Activated T-helper 2 cell treated with anti-CD3 and anti-CD28 coated beads, Interferon-gamma antibody, Interleukin-2, Interleukin-4, amounts not matched to agents 10 μg/mL and 5 μg/mL and 100 μg/mL, durations not matched to agents 14 hours and 24 hours and 36 hours (primary cell): ENCODE results near the gene SELP. TPM values are rescaled to one million over a fixed set of nuclear protein-coding genes. Genes with fewer than 3 reads are reported as not detected.

Experiments used
- DNase-seq: peaks from one replicate; pipeline ENCODE4 v3.0.0; 2021; ENCODE audit warnings: low spot score
- H3K27ac Mint-ChIP-seq: one replicate; pipeline ENCODE4 v1.8.0; 2021; ENCODE audit warnings: mixed read lengths
- H3K27me3 Mint-ChIP-seq: one replicate; pipeline ENCODE4 v1.8.0; 2021; ENCODE audit warnings: low read depth, mixed read lengths
- H3K36me3 Mint-ChIP-seq: one replicate; pipeline ENCODE4 v1.8.0; 2021; ENCODE audit warnings: low read depth, mixed read lengths
- H3K4me1 Mint-ChIP-seq: one replicate; pipeline ENCODE4 v1.8.0; 2021; ENCODE audit warnings: low read depth, mixed read lengths
- H3K4me3 Mint-ChIP-seq: one replicate; pipeline ENCODE4 v1.8.0; 2021; ENCODE audit warnings: low read depth, mild to moderate bottlenecking, moderate library complexity, mixed read lengths
- H3K9me3 Mint-ChIP-seq: one replicate; pipeline ENCODE4 v1.8.0; 2021; ENCODE audit warnings: mixed read lengths
- intact Hi-C: fragments of 100-400 bp; cut with micrococcal nuclease; formaldehyde crosslinking; loops from one replicate; pipeline ENCODE4 v1.15.1; 2023
- total RNA-seq: library from RNA; stranded (reverse); gene quantifications from 2 replicates; pipeline ENCODE4 v1.2.3, GENCODE V29; 2022

The SELP gene
- total RNA-seq, 1 donor from 2014 or later, result 0.25 TPM

DNA sequence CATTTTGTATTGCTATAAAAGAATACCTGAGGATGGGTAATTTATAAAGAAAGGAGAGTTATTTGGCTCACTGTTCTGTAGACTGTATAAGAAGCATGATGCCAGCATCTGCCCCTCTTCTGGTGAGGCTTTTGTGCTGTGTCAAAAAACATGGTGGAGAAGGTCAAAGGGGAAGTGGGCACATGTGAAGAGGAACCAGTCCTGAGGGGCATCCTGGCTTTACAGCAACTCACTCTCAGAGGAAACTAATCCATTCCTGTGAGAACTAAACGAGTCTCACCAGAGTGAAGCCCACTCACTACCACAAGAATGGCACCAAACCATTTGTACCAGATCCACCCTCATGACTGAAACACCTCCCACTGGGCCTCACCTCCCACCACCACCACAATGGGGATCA lies 18.8 kb upstream of the SELP start:
- peaks cover 18% of the 10 kb centered on the region for H3K9me3 Mint-ChIP-seq
- no peak for DNase-seq
- H3K4me3 Mint-ChIP-seq, result no peak overlapping the region
- H3K36me3 Mint-ChIP-seq, result peaks cover 13% of the 10 kb centered on the region
- no peaks in the 10 kb centered on the region for H3K27me3 Mint-ChIP-seq
- H3K4me1 Mint-ChIP-seq, result peaks cover 28% of the 10 kb centered on the region
- intact Hi-C loops, result no loop called here
- peak overlapping the region; percentile 56 for H3K27ac Mint-ChIP-seq

DNA sequence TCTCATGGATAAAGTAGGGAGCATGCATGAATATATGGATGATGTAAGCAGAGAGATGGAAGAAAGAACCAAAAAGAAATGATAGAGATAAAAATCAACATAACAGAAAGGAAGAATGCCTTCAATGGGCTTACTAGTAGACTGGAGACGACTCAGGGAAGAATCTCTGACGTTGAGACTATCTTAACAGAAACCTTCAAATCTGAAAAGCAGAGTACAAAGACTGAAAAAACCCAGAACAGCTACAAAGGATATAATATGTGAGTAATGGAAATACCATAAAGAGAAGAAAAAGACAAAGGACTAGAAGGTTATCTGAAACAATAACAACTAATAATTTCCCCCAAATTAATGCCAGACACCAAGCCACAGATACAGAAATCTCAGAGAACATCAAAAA lies 18.3 kb upstream of the SELP start:
- H3K4me1 Mint-ChIP-seq, result peaks cover 28% of the 10 kb centered on the region
- no peaks in the 10 kb centered on the region for H3K27me3 Mint-ChIP-seq
- H3K4me3 Mint-ChIP-seq, result no peak overlapping the region
- intact Hi-C loops, result no loop called here
- no peak for DNase-seq
- H3K27ac Mint-ChIP-seq, result peak overlapping the region; percentile 12
- H3K9me3 Mint-ChIP-seq, result peaks cover 18% of the 10 kb centered on the region
- peaks cover 13% of the 10 kb centered on the region for H3K36me3 Mint-ChIP-seq

DNA sequence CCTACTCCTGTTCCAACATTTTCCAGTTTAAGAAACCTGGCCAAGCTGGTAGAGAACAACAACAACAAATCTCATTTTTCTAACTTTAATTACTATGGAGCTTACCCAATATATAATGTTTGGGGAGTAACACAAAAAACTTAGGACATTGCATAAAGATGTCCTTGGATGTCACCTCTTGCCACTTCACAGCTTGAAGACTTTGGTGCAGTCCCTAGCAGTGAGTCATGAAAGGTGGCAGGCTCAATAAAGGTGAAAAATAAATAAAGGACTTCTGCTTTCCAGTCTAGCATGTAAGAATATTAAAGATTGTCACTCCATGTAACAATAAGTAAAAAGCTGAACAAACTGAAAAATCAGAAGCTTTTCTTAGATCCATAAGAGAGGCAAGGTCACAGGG lies 17.6 kb upstream of the SELP start:
- DNase-seq, result no peak
- H3K4me3 Mint-ChIP-seq, result no peak overlapping the region
- peaks cover 18% of the 10 kb centered on the region for H3K9me3 Mint-ChIP-seq
- no peaks in the 10 kb centered on the region for H3K27me3 Mint-ChIP-seq
- peaks cover 13% of the 10 kb centered on the region for H3K36me3 Mint-ChIP-seq
- intact Hi-C loops, result no loop called here
- H3K27ac Mint-ChIP-seq, result no peak overlapping the region
- peaks cover 28% of the 10 kb centered on the region for H3K4me1 Mint-ChIP-seq

DNA sequence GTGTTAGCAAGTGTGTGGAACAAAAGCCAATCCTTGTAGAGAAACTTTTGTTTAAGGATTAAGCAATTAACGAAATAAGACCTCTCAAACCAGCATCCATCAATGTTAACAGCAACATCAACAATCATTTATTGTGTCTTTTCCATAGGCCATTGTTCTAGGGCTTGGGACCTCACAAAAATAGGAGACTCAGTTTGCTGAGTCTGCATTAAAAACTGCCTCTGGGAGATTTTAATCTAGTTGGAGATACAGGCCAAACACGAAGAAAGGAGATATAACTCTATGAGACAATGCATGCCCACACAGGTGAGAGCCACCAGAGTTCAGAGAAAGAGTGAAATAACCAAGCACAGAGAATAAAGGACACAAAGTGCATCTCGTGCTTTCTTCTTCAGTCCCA lies 14.4 kb upstream of the SELP start:
- H3K4me1 Mint-ChIP-seq, result peaks cover 18% of the 10 kb centered on the region
- peaks cover 20% of the 10 kb centered on the region for H3K9me3 Mint-ChIP-seq
- peaks cover 11% of the 10 kb centered on the region for H3K36me3 Mint-ChIP-seq
- no peaks in the 10 kb centered on the region for H3K27me3 Mint-ChIP-seq
- no peak overlapping the region for H3K4me3 Mint-ChIP-seq
- no peak overlapping the region for H3K27ac Mint-ChIP-seq
- no peak for DNase-seq
- intact Hi-C loops, result no loop called here

DNA sequence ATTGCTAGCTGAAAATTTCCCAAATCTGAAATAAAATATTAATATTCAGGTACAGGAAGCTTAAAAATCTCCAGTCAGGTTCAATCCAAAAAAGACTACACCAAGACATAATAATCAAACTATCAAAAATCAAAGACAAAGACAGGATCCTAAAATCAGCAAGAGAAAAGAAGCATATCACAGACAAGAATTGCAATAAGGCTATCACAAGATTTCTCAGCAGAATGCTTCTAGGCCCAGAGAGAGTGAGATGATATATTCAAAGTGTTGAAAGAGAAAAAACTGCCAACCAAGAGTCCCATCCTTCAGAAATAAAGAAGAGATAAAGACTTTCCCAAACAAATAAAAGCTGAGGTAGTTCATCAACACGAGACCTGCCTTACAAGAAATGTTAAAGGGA lies 5.0 kb upstream of the SELP start:
- Mint-ChIP-seq H3K36me3 (peaks cover 16% of the 10 kb centered on the region), H3K4me3 (no peak overlapping the region), H3K27ac (no peak overlapping the region), H3K9me3 (peaks cover 74% of the 10 kb centered on the region), H3K4me1 (peaks cover 5% of the 10 kb centered on the region), H3K27me3 (no peaks in the 10 kb centered on the region)
- no peak for DNase-seq
- intact Hi-C loops, result no loop called here

DNA sequence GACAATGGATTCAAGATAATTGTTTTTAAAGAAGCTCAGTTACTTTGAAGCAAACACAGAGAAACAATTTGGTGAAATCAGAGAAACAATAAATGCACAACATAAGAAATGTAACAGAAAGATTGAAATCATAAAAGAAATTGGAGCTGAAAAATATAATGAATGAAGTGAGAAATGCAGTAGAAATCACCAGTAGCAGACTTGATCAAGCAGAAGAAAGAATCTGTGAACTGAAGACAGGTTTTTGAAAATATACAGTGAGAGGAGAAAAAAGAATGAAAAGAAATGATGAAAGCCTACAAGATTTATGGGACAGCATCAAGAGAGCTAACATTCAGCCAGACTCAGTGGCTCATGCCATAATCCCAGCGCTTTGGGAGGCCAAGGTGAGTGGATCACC lies 4.2 kb upstream of the SELP start:
- H3K4me3 Mint-ChIP-seq, result no peak overlapping the region
- intact Hi-C loops, result no loop called here

DNA sequence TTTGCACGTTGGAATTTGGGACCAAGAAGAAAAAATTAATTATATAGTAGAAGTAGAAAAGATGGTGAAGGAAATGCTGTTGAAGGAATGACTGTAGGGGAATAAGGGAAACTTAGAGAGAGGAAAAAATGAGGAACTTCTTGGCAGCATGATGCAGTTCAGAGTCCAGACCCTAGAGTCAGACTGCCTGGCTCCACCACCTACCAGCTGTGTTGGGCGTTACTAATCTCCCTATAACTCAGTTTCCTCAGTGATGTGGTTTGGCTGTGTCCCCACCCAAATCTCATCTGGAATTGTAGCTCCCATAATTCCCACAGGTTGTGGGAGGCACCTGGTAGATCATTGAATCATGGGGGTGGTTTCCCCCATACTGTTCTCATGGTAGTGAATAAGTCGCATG lies 1.3 kb upstream of the SELP start:
- intact Hi-C loops, result no loop called here
- DNase-seq, result no peak
- H3K27ac Mint-ChIP-seq, result no peak overlapping the region
- H3K27me3 Mint-ChIP-seq, result no peaks in the 10 kb centered on the region
- H3K4me3 Mint-ChIP-seq, result no peak overlapping the region
- H3K9me3 Mint-ChIP-seq, result peaks cover 44% of the 10 kb centered on the region
- H3K36me3 Mint-ChIP-seq, result peaks cover 16% of the 10 kb centered on the region
- H3K4me1 Mint-ChIP-seq, result peaks cover 6% of the 10 kb centered on the region

More for the DNA sequence above, 4.2 kb upstream of the SELP start:
- Mint-ChIP-seq H3K4me1 (peaks cover 2% of the 10 kb centered on the region), H3K27me3 (no peaks in the 10 kb centered on the region), H3K9me3 (peaks cover 68% of the 10 kb centered on the region), H3K36me3 (peaks cover 16% of the 10 kb centered on the region), H3K27ac (no peak overlapping the region)
- no peak for DNase-seq

DNA sequence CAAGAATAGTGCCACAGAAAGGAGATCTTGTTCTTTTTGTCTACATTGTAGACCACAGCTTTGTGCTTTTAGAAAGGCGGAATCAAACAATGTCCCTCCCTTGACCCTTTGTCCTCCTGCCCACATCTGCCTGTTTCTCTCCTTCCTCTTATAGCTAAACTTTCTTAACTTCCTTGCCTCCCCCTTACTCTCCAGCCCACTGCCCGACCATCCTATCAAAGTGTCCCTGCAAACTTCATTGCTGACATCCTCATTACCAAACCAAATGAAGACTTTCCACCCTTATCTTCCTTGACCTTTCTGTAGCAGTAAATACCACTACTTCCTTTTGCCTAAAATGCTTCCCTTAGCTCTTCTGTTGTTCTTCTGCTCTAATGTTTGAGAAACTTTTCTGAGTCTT lies 5.0 kb downstream of the SELP start:
- no peak for DNase-seq
- intact Hi-C loops, result no loop called here
- H3K27me3 Mint-ChIP-seq, result no peaks in the 10 kb centered on the region
- peaks cover 36% of the 10 kb centered on the region for H3K4me1 Mint-ChIP-seq
- peaks cover 8% of the 10 kb centered on the region for H3K9me3 Mint-ChIP-seq
- H3K36me3 Mint-ChIP-seq, result peaks cover 4% of the 10 kb centered on the region
- peak overlapping the region; percentile 23 for H3K27ac Mint-ChIP-seq
- no peak overlapping the region for H3K4me3 Mint-ChIP-seq

DNA sequence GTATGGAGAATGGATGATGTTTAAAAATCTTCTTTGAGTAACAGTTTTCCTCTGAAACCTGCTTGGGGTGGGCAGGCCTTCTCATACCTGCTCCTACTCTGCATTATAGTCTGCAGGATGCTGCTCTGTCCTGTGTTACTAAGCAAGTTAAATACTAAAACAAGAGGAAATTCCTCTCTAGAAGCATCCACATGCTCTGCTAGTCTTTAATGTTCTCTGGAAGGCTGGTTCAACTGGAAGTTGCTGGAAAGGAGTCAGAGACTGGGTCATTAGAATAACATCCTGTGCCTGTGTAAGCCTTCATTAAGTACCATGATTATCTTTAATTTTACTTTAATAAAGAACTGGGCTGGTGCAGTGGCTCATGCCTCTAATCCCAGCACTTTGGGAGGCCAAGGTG lies 5.8 kb downstream of the SELP start:
- Mint-ChIP-seq H3K27me3 (no peaks in the 10 kb centered on the region), H3K4me1 (peaks cover 36% of the 10 kb centered on the region), H3K36me3 (peaks cover 4% of the 10 kb centered on the region), H3K27ac (no peak overlapping the region), H3K9me3 (peaks cover 8% of the 10 kb centered on the region), H3K4me3 (no peak overlapping the region)
- intact Hi-C loops, result no loop called here
- DNase-seq, result no peak

DNA sequence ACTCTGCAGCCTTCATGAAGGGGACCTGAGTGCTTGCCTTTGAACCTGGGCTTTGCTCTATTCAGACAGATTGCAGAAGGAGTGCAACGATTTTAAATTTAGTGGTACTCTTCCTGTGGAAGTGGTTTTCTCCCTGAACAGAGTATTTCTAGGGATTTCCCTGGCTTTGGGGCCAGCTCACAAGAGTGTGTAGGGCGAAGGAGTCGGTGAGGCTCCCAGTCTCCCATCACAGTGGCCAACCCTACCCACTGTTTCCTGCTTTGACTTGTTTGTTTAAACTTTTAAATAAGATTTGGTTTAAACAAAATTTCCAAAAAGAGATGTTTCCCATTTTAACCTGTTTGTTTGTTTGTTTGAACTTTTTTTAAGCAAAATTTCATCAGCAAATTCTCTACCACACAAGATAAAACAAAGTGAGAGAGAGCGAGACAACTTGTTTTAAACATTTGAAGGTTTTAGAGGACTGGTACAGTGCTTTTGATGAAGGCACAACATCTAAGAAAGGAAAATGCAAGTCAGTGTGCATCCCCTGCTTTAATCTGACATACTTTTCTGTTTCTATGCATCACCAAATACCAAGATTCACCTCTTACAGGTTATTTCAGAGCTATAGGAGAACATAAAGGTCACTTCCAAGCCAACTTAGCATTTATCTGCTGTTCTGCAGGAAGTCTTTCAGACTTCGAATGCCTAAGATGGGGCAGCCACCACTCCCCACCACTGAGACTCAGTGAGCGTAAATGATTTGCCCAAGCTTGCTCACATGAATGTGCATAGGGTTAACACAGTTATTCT lies 6.6 kb downstream of the SELP start:
- Mint-ChIP-seq H3K4me3 (no peak overlapping the region), H3K27ac (peak overlapping the region; percentile 12), H3K9me3 (peaks cover 8% of the 10 kb centered on the region), H3K36me3 (peaks cover 4% of the 10 kb centered on the region), H3K4me1 (peaks cover 36% of the 10 kb centered on the region), H3K27me3 (no peaks in the 10 kb centered on the region)
- intact Hi-C loops, result no loop called here
- no peak for DNase-seq

DNA sequence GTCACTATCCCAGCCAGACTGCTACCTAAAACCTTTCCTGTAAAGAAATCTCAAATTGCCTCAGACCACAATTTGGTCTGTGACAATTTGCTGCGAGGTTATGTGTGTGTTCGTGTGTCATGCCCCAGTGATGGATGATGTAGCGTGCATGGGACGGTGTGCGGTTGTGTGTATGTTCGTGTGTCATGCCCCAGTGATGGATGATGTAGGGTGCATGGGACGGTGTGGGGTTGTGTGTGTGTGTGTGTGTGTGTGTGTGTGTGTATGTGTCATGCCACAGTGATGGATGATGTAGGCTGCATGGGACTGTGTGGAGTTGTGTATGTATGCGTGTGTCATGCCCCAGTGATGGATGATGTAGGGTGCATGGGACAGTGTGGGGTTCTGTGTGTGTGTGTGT lies 9.4 kb downstream of the SELP start:
- no peak overlapping the region for H3K4me3 Mint-ChIP-seq
- H3K27ac Mint-ChIP-seq, result no peak overlapping the region
- DNase-seq, result no peak
- no peaks in the 10 kb centered on the region for H3K27me3 Mint-ChIP-seq
- peaks cover 3% of the 10 kb centered on the region for H3K9me3 Mint-ChIP-seq
- H3K36me3 Mint-ChIP-seq, result no peaks in the 10 kb centered on the region
- intact Hi-C loops, result no loop called here
- peaks cover 28% of the 10 kb centered on the region for H3K4me1 Mint-ChIP-seq

DNA sequence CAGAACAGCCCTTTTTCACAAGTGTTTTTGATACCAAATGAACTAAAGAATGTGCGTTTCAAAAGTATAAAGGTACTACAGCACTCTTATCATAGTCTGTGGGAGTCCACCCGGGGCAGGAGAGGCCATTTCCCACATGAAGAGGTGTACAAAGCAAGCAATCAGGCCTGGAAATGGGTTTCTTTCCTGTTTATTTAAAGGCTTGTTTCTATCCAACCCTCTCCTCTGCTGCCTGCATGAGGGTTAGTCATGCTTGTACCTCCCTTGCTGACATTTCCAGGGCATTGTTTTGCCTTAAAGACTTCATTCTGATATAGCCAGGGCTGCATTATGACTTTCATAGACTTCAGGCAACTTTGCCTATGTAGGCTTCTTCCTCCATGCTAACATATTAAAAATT lies 11.6 kb downstream of the SELP start:
- H3K9me3 Mint-ChIP-seq, result peaks cover 3% of the 10 kb centered on the region
- H3K27ac Mint-ChIP-seq, result no peak overlapping the region
- no peak overlapping the region for H3K4me3 Mint-ChIP-seq
- H3K4me1 Mint-ChIP-seq, result peaks cover 12% of the 10 kb centered on the region
- H3K27me3 Mint-ChIP-seq, result no peaks in the 10 kb centered on the region
- DNase-seq, result no peak
- H3K36me3 Mint-ChIP-seq, result no peaks in the 10 kb centered on the region
- intact Hi-C loops, result no loop called here

DNA sequence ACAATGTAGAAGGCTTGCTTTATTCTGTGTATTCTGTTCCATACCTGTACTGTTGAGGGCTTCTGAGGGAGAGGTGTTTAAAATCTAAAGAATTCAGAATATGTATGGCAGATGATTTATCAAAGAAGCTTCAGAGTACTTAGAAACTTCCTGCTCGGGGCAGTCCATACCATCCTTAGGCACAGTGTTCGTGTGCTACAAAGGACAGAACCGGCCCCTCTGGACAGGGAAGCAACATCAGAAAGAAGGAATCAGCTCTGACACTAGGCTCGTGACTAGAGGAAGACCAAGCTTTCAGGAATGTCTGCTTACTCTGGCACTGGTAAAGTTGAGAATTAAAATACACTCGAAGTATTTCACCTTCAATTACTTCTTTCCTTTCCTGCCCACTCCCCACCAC lies 14.1 kb downstream of the SELP start:
- Mint-ChIP-seq H3K36me3 (no peaks in the 10 kb centered on the region), H3K4me1 (peaks cover 11% of the 10 kb centered on the region), H3K9me3 (peaks cover under 1% of the 10 kb centered on the region), H3K27ac (no peak overlapping the region), H3K4me3 (no peak overlapping the region), H3K27me3 (no peaks in the 10 kb centered on the region)
- no peak for DNase-seq
- intact Hi-C loops, result no loop called here

DNA sequence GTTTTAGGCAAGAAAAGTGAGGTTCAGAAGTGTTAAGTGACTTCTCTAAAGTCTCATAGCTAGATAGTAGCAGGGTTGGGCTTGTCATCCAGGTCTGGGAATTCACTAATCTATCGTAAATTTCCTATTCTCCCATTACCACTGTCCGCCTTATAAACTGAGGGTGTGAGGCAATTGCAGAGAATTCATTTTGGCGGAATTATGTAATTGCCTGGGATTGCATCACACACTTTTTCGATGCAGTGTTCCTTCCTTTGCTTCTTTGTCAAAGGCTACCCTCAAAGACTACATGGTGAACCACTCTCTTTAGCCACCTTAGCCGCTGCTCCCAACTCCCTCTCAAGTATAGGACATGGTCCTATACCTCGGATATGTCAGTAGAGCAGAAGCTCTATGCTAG lies 19.1 kb downstream of the SELP start:
- Mint-ChIP-seq H3K4me3 (no peak overlapping the region), H3K9me3 (no peaks in the 10 kb centered on the region), H3K27ac (no peak overlapping the region), H3K27me3 (no peaks in the 10 kb centered on the region), H3K4me1 (peaks cover 9% of the 10 kb centered on the region), H3K36me3 (no peaks in the 10 kb centered on the region)
- no peak for DNase-seq
- intact Hi-C loops, result no loop called here
